Nephron progenitor cell (in vitro differentiated cells): Measurements from ENCODE around the gene KRT3.

Experiments
- DNase-seq: peaks from one replicate; pipeline ENCODE4 v3.0.0; 2021
- H3K27ac Mint-ChIP-seq: 2 replicates; pipeline ENCODE4 v1.8.0; 2021; ENCODE audit warnings: mild to moderate bottlenecking, moderate library complexity, mixed read lengths
- H3K27me3 Mint-ChIP-seq: 2 replicates; pipeline ENCODE4 v1.8.0; 2021; ENCODE audit warnings: mild to moderate bottlenecking, low read depth, mixed read lengths; ENCODE audit not compliant: poor library complexity
- H3K36me3 Mint-ChIP-seq: 2 replicates; pipeline ENCODE4 v1.8.0; 2021; ENCODE audit warnings: low read depth, mixed read lengths
- H3K4me1 Mint-ChIP-seq: 2 replicates; pipeline ENCODE4 v1.8.0; 2021; ENCODE audit warnings: mixed read lengths
- H3K4me3 Mint-ChIP-seq: 2 replicates; pipeline ENCODE4 v1.8.0; 2021; ENCODE audit warnings: mild to moderate bottlenecking, moderate library complexity, mixed read lengths
- H3K9me3 Mint-ChIP-seq: 2 replicates; pipeline ENCODE4 v1.8.0; 2021; ENCODE audit warnings: mild to moderate bottlenecking, moderate library complexity, mixed read lengths
- CTCF ChIP-seq: fragments of 200-600 bp; sonication (generic); IDR thresholded peaks from 2 replicates; pipeline ENCODE4 v1.5.0; 2021; ENCODE audit warnings: antibody characterized with exemption

KRT3 gene

DNA sequence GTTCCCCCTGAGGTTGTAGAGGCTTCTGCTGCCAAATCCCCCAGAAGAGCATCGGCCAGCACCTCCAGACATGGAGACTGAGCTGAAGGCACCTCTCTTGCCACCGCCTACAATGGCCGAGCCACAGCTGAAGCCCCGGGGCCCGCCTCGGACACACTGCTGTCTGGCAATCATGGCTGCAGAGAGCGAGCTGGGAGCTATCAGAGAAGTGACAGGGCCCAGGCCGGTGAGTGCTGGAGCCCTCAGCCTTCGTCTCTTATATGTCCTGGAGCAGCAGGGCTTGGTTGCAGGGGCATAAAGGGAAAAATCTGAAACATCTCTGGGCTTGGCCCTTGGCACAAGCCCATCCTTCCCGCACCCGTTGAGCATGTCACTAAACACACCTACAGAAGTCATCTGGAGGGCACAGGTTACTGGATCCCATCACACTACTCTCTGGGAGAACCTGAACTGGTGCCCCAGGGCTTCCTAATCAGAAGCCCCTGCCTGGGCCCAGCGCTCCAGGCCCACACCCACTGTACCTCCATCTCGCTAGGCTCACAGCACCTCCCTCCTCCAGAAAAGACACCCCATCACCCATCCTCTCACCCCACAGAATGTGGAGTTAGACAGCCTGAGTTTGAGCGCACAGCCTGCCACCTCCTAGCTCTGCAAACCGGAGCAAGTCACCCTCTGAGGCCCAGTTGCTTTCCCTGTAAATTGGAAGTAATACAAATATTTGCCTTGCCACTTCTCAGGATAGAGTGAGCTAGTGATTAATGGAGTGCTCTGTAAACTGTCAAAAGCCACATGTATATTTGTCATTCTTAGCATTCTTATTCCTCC is 18.2 kb upstream of the KRT3 start, which contains the start of gene KRT4:
Gene KRT4, minus strand, starts transcription at position 232 of the 825 bp plus-strand sequence. Its CDS starts 58 bp downstream, at position 174.
- peaks cover 13% of the 10 kb centered on the region for H3K27me3 Mint-ChIP-seq
- no peaks in the 10 kb centered on the region for H3K36me3 Mint-ChIP-seq
- peaks cover 9% of the 10 kb centered on the region for H3K4me1 Mint-ChIP-seq
- DNase-seq, result no peak
- TF ChIP-seq CTCF, result no peak
- H3K27ac Mint-ChIP-seq, result peak within 1 kb of the TSS; percentile 44
- H3K9me3 Mint-ChIP-seq, result no peaks in the 10 kb centered on the region
- no peak within 1 kb of the TSS for H3K4me3 Mint-ChIP-seq

DNA sequence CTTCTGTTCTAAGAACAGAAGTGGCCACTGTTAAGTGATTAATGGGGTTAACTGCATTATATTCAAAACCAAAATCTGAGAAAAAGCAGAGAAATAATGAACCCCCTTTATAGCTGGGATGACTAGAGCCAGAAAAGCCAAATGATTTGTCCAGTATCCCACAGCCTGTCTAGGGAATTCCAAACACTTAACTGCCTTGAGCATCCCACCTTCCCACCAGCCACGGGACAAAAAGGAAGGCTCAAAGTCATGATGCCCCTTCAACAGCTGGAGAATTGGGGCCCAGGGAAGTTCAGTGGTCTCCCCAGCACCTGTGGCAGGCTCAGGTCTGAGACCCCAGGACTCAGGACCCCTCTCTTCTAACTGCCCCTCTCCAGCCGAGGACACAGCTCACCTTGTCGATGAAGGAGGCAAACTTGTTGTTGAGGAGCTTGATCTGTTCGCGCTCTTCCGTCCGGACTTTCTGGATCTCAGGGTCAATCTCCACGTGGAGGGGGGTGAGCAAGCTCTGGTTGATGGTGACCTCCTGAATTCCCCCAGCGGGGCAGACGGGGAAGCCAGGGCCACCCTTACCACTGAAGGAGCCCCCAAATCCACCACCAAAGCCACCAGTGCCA is 17.4 kb upstream of the KRT3 start:
- Mint-ChIP-seq H3K27ac (no peak overlapping the region), H3K4me1 (peaks cover 4% of the 10 kb centered on the region), H3K4me3 (no peak overlapping the region), H3K9me3 (no peaks in the 10 kb centered on the region), H3K36me3 (no peaks in the 10 kb centered on the region), H3K27me3 (peaks cover 20% of the 10 kb centered on the region)
- TF ChIP-seq CTCF, result no peak
- no peak for DNase-seq

DNA sequence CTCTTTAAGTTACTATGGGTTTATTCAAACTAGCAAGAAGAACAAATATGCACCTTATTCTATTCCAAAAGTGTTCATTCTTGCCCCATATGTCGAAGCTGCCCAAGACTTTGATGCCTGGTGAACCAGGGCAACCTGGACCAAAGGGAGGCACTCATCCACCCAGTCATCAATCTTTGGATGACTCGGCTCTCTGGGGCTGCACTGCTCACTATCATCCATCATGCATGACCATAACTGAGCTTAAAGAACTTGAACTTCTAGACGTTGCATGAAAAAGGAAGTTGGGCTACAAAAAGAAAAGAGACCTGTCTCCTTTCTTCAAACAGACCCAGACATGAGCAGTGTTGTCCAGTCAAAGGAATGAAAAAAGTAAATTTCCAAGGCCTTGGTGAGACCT is 16.8 kb upstream of the KRT3 start:
- Mint-ChIP-seq H3K4me1 (no peaks in the 10 kb centered on the region), H3K27me3 (peaks cover 25% of the 10 kb centered on the region), H3K36me3 (no peaks in the 10 kb centered on the region), H3K4me3 (no peak overlapping the region), H3K27ac (no peak overlapping the region), H3K9me3 (no peaks in the 10 kb centered on the region)
- TF ChIP-seq CTCF, result no peak
- DNase-seq, result no peak

DNA sequence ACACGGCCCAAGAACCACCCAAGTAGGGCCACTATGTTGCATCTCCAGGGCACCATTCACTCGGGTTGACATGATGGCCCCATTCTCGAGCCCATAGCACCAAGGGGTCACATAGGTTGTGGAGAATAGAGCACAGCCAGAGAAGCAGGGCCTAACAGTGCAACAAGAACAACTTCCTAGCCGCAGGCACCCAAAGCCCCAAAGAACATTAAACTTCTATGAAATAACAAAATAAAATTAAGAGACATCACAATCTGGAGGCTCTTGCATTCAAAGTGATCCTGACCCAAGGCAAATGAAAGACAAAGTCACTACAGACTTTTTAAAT is 16.1 kb upstream of the KRT3 start:
- Mint-ChIP-seq H3K27ac (no peak overlapping the region), H3K36me3 (no peaks in the 10 kb centered on the region), H3K4me1 (no peaks in the 10 kb centered on the region), H3K9me3 (no peaks in the 10 kb centered on the region), H3K4me3 (no peak overlapping the region), H3K27me3 (peaks cover 23% of the 10 kb centered on the region)
- DNase-seq, result no peak
- no peak for TF ChIP-seq CTCF

DNA sequence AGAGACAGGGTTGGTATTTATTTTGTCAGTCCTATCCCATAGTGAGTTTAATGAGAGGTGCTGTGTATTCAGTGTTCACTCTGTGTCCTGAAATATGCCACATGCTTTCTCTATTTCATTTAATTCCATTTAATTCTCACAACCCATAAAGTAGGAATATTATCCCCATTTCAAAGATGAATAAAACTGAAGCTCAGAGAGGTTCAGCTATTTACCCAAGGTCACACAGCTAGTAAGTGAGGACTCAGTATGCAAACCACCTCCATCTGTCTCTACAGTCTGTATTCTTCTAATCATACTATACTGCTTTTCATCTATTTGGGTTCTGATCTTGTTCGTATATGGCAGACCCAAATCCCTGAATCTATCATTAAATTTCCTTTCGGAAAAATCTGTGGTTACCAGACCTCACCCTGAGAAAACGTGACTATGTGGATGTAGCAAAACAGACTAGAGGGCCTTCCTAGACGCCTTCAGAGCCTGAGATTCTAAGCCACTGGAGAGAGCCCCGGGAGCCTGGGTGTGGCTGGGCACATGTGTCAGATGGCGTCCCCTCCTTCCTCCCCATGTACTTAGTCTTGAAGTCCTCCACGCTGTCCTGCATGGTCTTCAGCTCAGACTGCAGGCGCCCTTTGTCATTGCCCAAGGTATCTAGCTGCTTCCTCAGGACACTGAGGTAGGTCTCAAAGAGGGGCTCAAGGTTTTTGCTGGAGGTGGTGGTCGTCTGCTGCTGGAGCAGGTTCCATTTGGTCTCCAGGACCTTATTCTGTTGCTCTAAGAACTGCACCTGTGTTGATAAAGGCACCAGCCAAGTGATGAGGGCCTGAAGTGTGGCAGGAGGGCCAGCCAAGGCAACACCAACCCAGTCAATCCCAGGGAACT is 15.5 kb upstream of the KRT3 start:
- no peak overlapping the region for H3K4me3 Mint-ChIP-seq

More for the DNA sequence above, 15.5 kb upstream of the KRT3 start:
- no peaks in the 10 kb centered on the region for H3K36me3 Mint-ChIP-seq
- no peak for DNase-seq
- no peaks in the 10 kb centered on the region for H3K9me3 Mint-ChIP-seq
- H3K27me3 Mint-ChIP-seq, result peaks cover 22% of the 10 kb centered on the region
- no peaks in the 10 kb centered on the region for H3K4me1 Mint-ChIP-seq
- TF ChIP-seq CTCF, result no peak
- H3K27ac Mint-ChIP-seq, result no peak overlapping the region
